ENCODE measurements around the gene PRMT2.

The PRMT2 gene

GRCh38 chr21:46664316-46664995 is 29.0 kb downstream of the PRMT2 start:
- Histone ChIP-seq H3K4me1 (ENCODE audit: control insufficient read depth, insufficient read depth, low read depth, low read length) (peaks cover 15% of the 10 kb centered on the region), H2AK5ac (ENCODE audit: low read length, severe bottlenecking) (no peak overlapping the region), H3K9me3 (ENCODE audit: control insufficient read depth, low read length) (no peaks in the 10 kb centered on the region), H4K91ac (ENCODE audit: low read length) (no peak overlapping the region), H3K36me3 (ENCODE audit: control insufficient read depth in 1 of 2, insufficient read depth in 2 of 2, low read depth in 1 of 2, low read length in 2 of 2) (peaks cover 43% of the 10 kb centered on the region in 2 experiments), H2BK12ac (ENCODE audit: low read length in 2 of 2) (no peak overlapping the region), H2BK5ac (ENCODE audit: low read depth, low read length, poor library complexity, severe bottlenecking) (no peak overlapping the region), H2BK15ac (ENCODE audit: low read depth, poor library complexity, severe bottlenecking) (no peak overlapping the region), H3K79me1 (replicated peaks; ENCODE audit: low read length, poor library complexity, severe bottlenecking) (peaks cover 10% of the 10 kb centered on the region), H3K9ac (ENCODE audit: low read length) (no peak overlapping the region), H3K4me2 (ENCODE audit: low read length, poor library complexity, severe bottlenecking) (no peak overlapping the region), H3K27ac (ENCODE audit: low read length, poor library complexity, severe bottlenecking) (no peak overlapping the region), H3K4ac (ENCODE audit: low read depth in 1 of 2, low read length in 2 of 2) (no peak overlapping the region), H3K4me3 (ENCODE audit: insufficient read depth in 1 of 2, low read depth in 1 of 2, low read length in 2 of 2) (no peak overlapping the region), H3K27me3 (ENCODE audit: control insufficient read depth in 1 of 2, insufficient read depth in 1 of 2, low read length in 2 of 2) (peaks cover 0 to 2% of the 10 kb centered on the region in 2 experiments), H3K14ac (ENCODE audit: low read length in 2 of 2) (no peak overlapping the region), H2AFZ (ENCODE audit: low read depth, low read length) (no peak overlapping the region), H4K8ac (ENCODE audit: low read length) (no peak overlapping the region), H3K18ac (ENCODE audit: low read depth in 1 of 2, low read length in 2 of 2) (no peak overlapping the region), H2BK120ac (ENCODE audit: low read depth, low read length) (no peak overlapping the region), H3K23ac (ENCODE audit: low read length in 2 of 2) (no peak overlapping the region)
- WGBS, result 96% methylated on average over 23 of the region's 24 CpGs
- no peak for DNase-seq

- no peak overlapping the region for H3K18ac ChIP-seq (ENCODE audit: low read depth in 1 of 2, low read length in 2 of 2)
- no peaks in the 10 kb centered on the region for H3K9me3 ChIP-seq (ENCODE audit: control insufficient read depth, low read length)
- H3K4me1 ChIP-seq (ENCODE audit: control insufficient read depth, insufficient read depth, low read depth, low read length), result peaks cover 13% of the 10 kb centered on the region
- no peak overlapping the region for H4K91ac ChIP-seq (ENCODE audit: low read length)
- H2BK12ac ChIP-seq (ENCODE audit: low read length in 2 of 2), result no peak overlapping the region
- no peak overlapping the region for H3K4me3 ChIP-seq (ENCODE audit: insufficient read depth in 1 of 2, low read depth in 1 of 2, low read length in 2 of 2)
- no peak overlapping the region for H3K4ac ChIP-seq (ENCODE audit: low read depth in 1 of 2, low read length in 2 of 2)
- DNase-seq, result no peak
- peak overlapping the region; percentile 13 for H3K27ac ChIP-seq (ENCODE audit: low read length, poor library complexity, severe bottlenecking)
- H2AFZ ChIP-seq (ENCODE audit: low read depth, low read length), result no peak overlapping the region
- H3K79me1 ChIP-seq (replicated peaks; ENCODE audit: low read length, poor library complexity, severe bottlenecking), result peaks cover 8% of the 10 kb centered on the region
- 95% methylated on average over 3 of the region's 3 CpGs for WGBS
- H2BK120ac ChIP-seq (ENCODE audit: low read depth, low read length), result no peak overlapping the region
- no peak overlapping the region for H3K9ac ChIP-seq (ENCODE audit: low read length)
- H2AK5ac ChIP-seq (ENCODE audit: low read length, severe bottlenecking), result no peak overlapping the region
- H3K36me3 ChIP-seq (ENCODE audit: control insufficient read depth in 1 of 2, insufficient read depth in 2 of 2, low read depth in 1 of 2, low read length in 2 of 2), result peaks cover 32 to 36% of the 10 kb centered on the region in 2 experiments
- no peak overlapping the region for H3K23ac ChIP-seq (ENCODE audit: low read length in 2 of 2)
- H2BK5ac ChIP-seq (ENCODE audit: low read depth, low read length, poor library complexity, severe bottlenecking), result no peak overlapping the region
- no peak overlapping the region for H4K8ac ChIP-seq (ENCODE audit: low read length)
- peaks cover 0 to 13% of the 10 kb centered on the region in 2 experiments for H3K27me3 ChIP-seq (ENCODE audit: control insufficient read depth in 1 of 2, insufficient read depth in 1 of 2, low read length in 2 of 2)
- H3K14ac ChIP-seq (ENCODE audit: low read length in 2 of 2), result no peak overlapping the region
- no peak overlapping the region for H3K4me2 ChIP-seq (ENCODE audit: low read length, poor library complexity, severe bottlenecking)
- no peak overlapping the region for H2BK15ac ChIP-seq (ENCODE audit: low read depth, poor library complexity, severe bottlenecking)
Observed at GRCh38 chr21:46665566-46665965, 30.1 kb downstream of the PRMT2 start.

- no peak overlapping the region for H2BK120ac ChIP-seq (ENCODE audit: low read depth, low read length)
- no peak overlapping the region for H4K8ac ChIP-seq (ENCODE audit: low read length)
- H3K4me2 ChIP-seq (ENCODE audit: low read length, poor library complexity, severe bottlenecking), result peak overlapping the region; percentile 69
- H2BK15ac ChIP-seq (ENCODE audit: low read depth, poor library complexity, severe bottlenecking), result no peak overlapping the region
- peak overlapping the region; percentile 13 for H3K27ac ChIP-seq (ENCODE audit: low read length, poor library complexity, severe bottlenecking)
- DNase-seq, result no peak
- peaks cover 11% of the 10 kb centered on the region for H3K4me1 ChIP-seq (ENCODE audit: control insufficient read depth, insufficient read depth, low read depth, low read length)
- H3K79me1 ChIP-seq (replicated peaks; ENCODE audit: low read length, poor library complexity, severe bottlenecking), result peaks cover 2% of the 10 kb centered on the region
- no peak overlapping the region for H2BK12ac ChIP-seq (ENCODE audit: low read length in 2 of 2)
- H3K9me3 ChIP-seq (ENCODE audit: control insufficient read depth, low read length), result no peaks in the 10 kb centered on the region
- no peak overlapping the region for H2BK5ac ChIP-seq (ENCODE audit: low read depth, low read length, poor library complexity, severe bottlenecking)
- H3K9ac ChIP-seq (ENCODE audit: low read length), result peak overlapping the region; percentile 73
- no peak overlapping the region for H3K14ac ChIP-seq (ENCODE audit: low read length in 2 of 2)
- H3K27me3 ChIP-seq (ENCODE audit: control insufficient read depth in 1 of 2, insufficient read depth in 1 of 2, low read length in 2 of 2), result peaks cover 3 to 27% of the 10 kb centered on the region in 2 experiments
- H4K91ac ChIP-seq (ENCODE audit: low read length), result no peak overlapping the region
- H3K4me3 ChIP-seq (ENCODE audit: insufficient read depth in 1 of 2, low read depth in 1 of 2, low read length in 2 of 2), result peak overlapping the region; percentile 67 to 76
- H3K18ac ChIP-seq (ENCODE audit: low read depth in 1 of 2, low read length in 2 of 2), result no peak overlapping the region
- H2AK5ac ChIP-seq (ENCODE audit: low read length, severe bottlenecking), result no peak overlapping the region
- H2AFZ ChIP-seq (ENCODE audit: low read depth, low read length), result peak overlapping the region; percentile 67
- no peak overlapping the region for H3K23ac ChIP-seq (ENCODE audit: low read length in 2 of 2)
- WGBS, result 11% methylated on average over 53 of the region's 53 CpGs
- no peak overlapping the region for H3K4ac ChIP-seq (ENCODE audit: low read depth in 1 of 2, low read length in 2 of 2)
- peaks cover 27% of the 10 kb centered on the region in 2 experiments for H3K36me3 ChIP-seq (ENCODE audit: control insufficient read depth in 1 of 2, insufficient read depth in 2 of 2, low read depth in 1 of 2, low read length in 2 of 2)
Observed at GRCh38 chr21:46666941-46667740, 31.7 kb downstream of the PRMT2 start.

GRCh38 chr21:46667741-46668380 is 32.4 kb downstream of the PRMT2 start:
- Histone ChIP-seq H3K23ac (ENCODE audit: low read length in 2 of 2) (no peak overlapping the region), H4K8ac (ENCODE audit: low read length) (peak overlapping the region; percentile 12), H3K27ac (ENCODE audit: low read length, poor library complexity, severe bottlenecking) (peak overlapping the region; percentile 13), H3K4me3 (ENCODE audit: insufficient read depth in 1 of 2, low read depth in 1 of 2, low read length in 2 of 2) (peak overlapping the region; percentile 67 to 76), H3K14ac (ENCODE audit: low read length in 2 of 2) (no peak overlapping the region), H2BK120ac (ENCODE audit: low read depth, low read length) (no peak overlapping the region), H3K4ac (ENCODE audit: low read depth in 1 of 2, low read length in 2 of 2) (no peak overlapping the region), H3K79me1 (replicated peaks; ENCODE audit: low read length, poor library complexity, severe bottlenecking) (no peaks in the 10 kb centered on the region), H3K4me1 (ENCODE audit: control insufficient read depth, insufficient read depth, low read depth, low read length) (peaks cover 11% of the 10 kb centered on the region), H3K4me2 (ENCODE audit: low read length, poor library complexity, severe bottlenecking) (peak overlapping the region; percentile 69), H3K27me3 (ENCODE audit: control insufficient read depth in 1 of 2, insufficient read depth in 1 of 2, low read length in 2 of 2) (peaks cover 3 to 27% of the 10 kb centered on the region in 2 experiments), H2BK15ac (ENCODE audit: low read depth, poor library complexity, severe bottlenecking) (no peak overlapping the region), H3K36me3 (ENCODE audit: control insufficient read depth in 1 of 2, insufficient read depth in 2 of 2, low read depth in 1 of 2, low read length in 2 of 2) (peaks cover 21 to 27% of the 10 kb centered on the region in 2 experiments), H3K9me3 (ENCODE audit: control insufficient read depth, low read length) (no peaks in the 10 kb centered on the region), H4K91ac (ENCODE audit: low read length) (no peak overlapping the region), H3K9ac (ENCODE audit: low read length) (peak overlapping the region; percentile 73), H3K18ac (ENCODE audit: low read depth in 1 of 2, low read length in 2 of 2) (no peak overlapping the region), H2AFZ (ENCODE audit: low read depth, low read length) (peak overlapping the region; percentile 67), H2BK12ac (ENCODE audit: low read length in 2 of 2) (no peak overlapping the region), H2BK5ac (ENCODE audit: low read depth, low read length, poor library complexity, severe bottlenecking) (no peak overlapping the region), H2AK5ac (ENCODE audit: low read length, severe bottlenecking) (no peak overlapping the region)
- under 1% methylated on average over 53 of the region's 53 CpGs for WGBS
- DNase-seq, result peak; percentile 62
